ENCODE measurements around the gene UBE2E2. TPM values are rescaled to one million over a fixed set of nuclear protein-coding genes. Genes with fewer than 3 reads are reported as not detected.

UBE2E2 gene
- total RNA-seq, 1 donor from 2014 or later = 28.7 TPM

- no peak for TF ChIP-seq CTCF (IDR thresholded peaks at IDR 0.05; ENCODE audit: insufficient read depth, low read length, poor library complexity, severe bottlenecking)
Measured at GRCh38 chr3:23389686-23390085, 186.6 kb downstream of the UBE2E2 start.

DNA sequence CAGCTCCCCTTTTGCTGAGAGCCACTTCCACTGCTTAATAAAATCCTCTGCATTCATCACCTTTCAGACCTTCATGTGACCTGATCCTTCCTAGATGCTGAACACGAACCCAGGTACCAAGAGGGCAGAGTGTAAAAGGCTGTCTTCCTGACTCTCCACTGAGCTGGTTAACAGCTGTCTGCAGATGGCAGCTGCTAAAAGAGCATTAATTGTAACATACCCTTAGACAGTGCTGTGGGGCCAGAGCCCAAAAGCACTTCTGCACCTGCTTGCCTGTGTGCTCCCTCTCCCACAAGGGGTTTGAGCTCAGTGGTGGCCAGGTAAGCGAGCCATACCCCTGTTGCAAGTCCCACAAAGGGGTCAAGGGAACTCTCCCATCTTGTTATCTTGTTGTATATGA lies 187.3 kb downstream of the UBE2E2 start:
- DNase-seq (ENCODE audit: low read depth) = no peak
- H3K27me3 ChIP-seq (ENCODE audit: control insufficient read depth, insufficient read depth, low read length) = no peaks in the 10 kb centered on the region
- no peak for TF ChIP-seq CTCF (IDR thresholded peaks at IDR 0.05; ENCODE audit: insufficient read depth, low read length, poor library complexity, severe bottlenecking)
- H3K4me3 ChIP-seq (ENCODE audit: low read depth, low read length) = no peak overlapping the region
- no peaks in the 10 kb centered on the region for H3K36me3 ChIP-seq (ENCODE audit: control insufficient read depth, insufficient read depth, low read length)

More at GRCh38 chr3:23389686-23390085, 186.6 kb downstream of the UBE2E2 start:
- Histone ChIP-seq H3K27me3 (ENCODE audit: control insufficient read depth, insufficient read depth, low read length) (no peaks in the 10 kb centered on the region), H3K36me3 (ENCODE audit: control insufficient read depth, insufficient read depth, low read length) (no peaks in the 10 kb centered on the region), H3K4me3 (ENCODE audit: low read depth, low read length) (no peak overlapping the region)
- no peak for DNase-seq (ENCODE audit: low read depth)

DNA sequence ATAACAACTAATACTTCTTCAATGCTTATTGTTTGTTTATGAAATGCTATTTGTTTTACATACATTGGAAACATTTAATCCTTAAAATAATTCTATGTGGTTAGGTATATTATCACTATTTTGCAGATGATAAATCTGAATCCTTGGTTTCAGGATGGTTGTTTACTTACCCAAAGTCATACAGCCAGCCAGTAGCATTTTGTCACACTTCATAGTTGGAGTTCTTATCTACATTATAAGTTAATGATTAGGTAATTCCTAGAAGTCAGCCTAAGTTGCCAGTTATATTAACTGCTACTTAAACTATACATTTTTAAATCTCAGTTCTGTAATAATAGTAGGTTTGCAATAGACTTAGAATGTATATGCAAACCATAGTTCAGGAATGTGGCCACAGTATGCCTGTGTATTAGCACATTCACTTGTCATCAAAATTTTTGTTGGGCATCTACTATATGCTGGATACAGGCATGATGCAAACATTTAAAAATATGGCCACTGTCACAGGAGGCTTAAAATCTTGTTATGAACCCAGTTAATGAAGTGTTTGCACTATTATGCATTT lies 187.9 kb downstream of the UBE2E2 start:
- no peak overlapping the region for H3K4me3 ChIP-seq (ENCODE audit: low read depth, low read length)
- H3K36me3 ChIP-seq (ENCODE audit: control insufficient read depth, insufficient read depth, low read length) = no peaks in the 10 kb centered on the region
- H3K27me3 ChIP-seq (ENCODE audit: control insufficient read depth, insufficient read depth, low read length) = no peaks in the 10 kb centered on the region
- DNase-seq (ENCODE audit: low read depth) = no peak
- TF ChIP-seq CTCF (IDR thresholded peaks at IDR 0.05; ENCODE audit: insufficient read depth, low read length, poor library complexity, severe bottlenecking) = no peak

DNA sequence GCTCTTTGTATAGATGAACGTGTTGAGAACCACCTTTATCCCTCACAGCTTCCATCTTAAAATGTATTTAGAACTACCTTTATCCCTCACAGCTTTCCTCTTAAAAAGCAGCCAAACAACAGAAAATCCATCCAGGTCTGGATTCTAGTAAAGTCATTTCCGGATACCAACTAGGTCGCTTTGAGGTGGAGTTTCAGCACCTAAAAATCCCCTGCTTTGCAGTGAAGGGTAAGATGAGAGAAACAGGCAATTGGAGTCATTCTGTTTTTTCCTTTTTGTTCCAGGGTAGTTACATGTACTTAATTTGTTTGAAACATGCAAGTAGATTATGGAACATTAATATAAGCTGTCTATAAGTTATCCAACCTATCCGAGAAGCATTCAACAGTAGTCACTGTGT lies 192.0 kb downstream of the UBE2E2 start:
- Histone ChIP-seq H3K36me3 (ENCODE audit: control insufficient read depth, insufficient read depth, low read length) (no peaks in the 10 kb centered on the region), H3K4me3 (ENCODE audit: low read depth, low read length) (no peak overlapping the region), H3K27me3 (ENCODE audit: control insufficient read depth, insufficient read depth, low read length) (no peaks in the 10 kb centered on the region)
- DNase-seq (ENCODE audit: low read depth) = no peak
- no peak for TF ChIP-seq CTCF (IDR thresholded peaks at IDR 0.05; ENCODE audit: insufficient read depth, low read length, poor library complexity, severe bottlenecking)

DNA sequence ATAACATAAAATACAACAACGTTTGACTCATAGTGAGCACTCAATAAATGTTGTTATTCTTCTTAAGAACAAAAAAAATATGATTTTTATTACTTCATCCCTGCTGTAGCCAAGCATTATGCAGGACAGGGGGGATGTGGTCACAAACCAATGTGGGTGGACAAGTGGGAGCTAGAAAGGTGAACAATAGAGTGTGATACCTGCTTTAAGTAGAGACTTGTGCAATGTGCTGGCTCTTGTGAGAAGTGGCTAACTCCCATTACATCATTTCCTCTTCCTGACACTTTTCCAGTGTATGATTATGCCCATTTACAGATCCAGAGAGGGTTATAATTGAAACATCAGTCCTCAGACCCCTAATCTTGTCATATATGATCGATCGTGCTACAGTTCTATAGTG lies 193.6 kb downstream of the UBE2E2 start:
- DNase-seq (ENCODE audit: low read depth) = no peak
- no peaks in the 10 kb centered on the region for H3K36me3 ChIP-seq (ENCODE audit: control insufficient read depth, insufficient read depth, low read length)
- no peak for TF ChIP-seq CTCF (IDR thresholded peaks at IDR 0.05; ENCODE audit: insufficient read depth, low read length, poor library complexity, severe bottlenecking)
- no peak overlapping the region for H3K4me3 ChIP-seq (ENCODE audit: low read depth, low read length)
- H3K27me3 ChIP-seq (ENCODE audit: control insufficient read depth, insufficient read depth, low read length) = no peaks in the 10 kb centered on the region

DNA sequence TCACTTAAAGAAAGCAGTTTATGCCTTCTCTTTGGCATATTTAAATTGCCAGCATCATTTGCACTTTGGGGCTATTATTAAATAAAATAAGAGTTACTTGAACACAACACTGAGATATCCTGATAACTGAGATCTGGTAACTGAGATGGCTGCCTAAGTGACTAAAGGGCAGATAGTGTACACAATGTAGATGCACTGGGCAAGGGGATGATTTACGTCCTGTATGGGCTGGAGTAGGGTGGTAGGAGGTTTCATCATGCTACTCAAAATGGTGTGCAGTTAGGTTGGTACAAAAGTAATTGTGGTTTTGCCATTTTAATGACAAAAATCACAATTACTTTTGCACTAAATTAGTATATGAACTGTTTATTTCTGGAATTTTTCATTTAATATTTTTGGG lies 196.1 kb downstream of the UBE2E2 start:
- no peak for DNase-seq (ENCODE audit: low read depth)
- no peaks in the 10 kb centered on the region for H3K36me3 ChIP-seq (ENCODE audit: control insufficient read depth, insufficient read depth, low read length)
- H3K27me3 ChIP-seq (ENCODE audit: control insufficient read depth, insufficient read depth, low read length) = no peaks in the 10 kb centered on the region
- no peak for TF ChIP-seq CTCF (IDR thresholded peaks at IDR 0.05; ENCODE audit: insufficient read depth, low read length, poor library complexity, severe bottlenecking)
- H3K4me3 ChIP-seq (ENCODE audit: low read depth, low read length) = no peak overlapping the region

Measured in kidney epithelial cell (primary cell).